CD14-positive monocyte (primary cell): ENCODE results near the gene FRY. TPM values are rescaled to one million over a fixed set of nuclear protein-coding genes. Genes with fewer than 3 reads are reported as not detected.

ENCODE experiments used
- DNase-seq, 3 donors: peaks; one replicate each; pipeline ENCODE4 v3.0.0-alpha.2; 2011 to 2022
- H2AFZ ChIP-seq: 2 replicates; pipeline ENCODE4 v1.6.0; 2012; ENCODE audit warnings: mild to moderate bottlenecking, low read depth, low read length, inconsistent platforms; ENCODE audit not compliant: insufficient read depth, poor library complexity, severe bottlenecking
- H3K27ac ChIP-seq, 2 donors: 1 replicate in 1 of 2; 2 replicates in 1 of 2; pipeline ENCODE4 v1.5.1; 2012 to 2013; ENCODE audit warnings: low read length in 2 of 2, control low read depth in 1 of 2, inconsistent platforms in 1 of 2, low read depth in 1 of 2, mild to moderate bottlenecking in 1 of 2
- H3K27me3 ChIP-seq, 2 donors: one replicate each; pipeline versions ENCODE4 v1.6.0 to v1.6.1; 2011 to 2013; ENCODE audit warnings: low read length in 2 of 2; ENCODE audit not compliant: control insufficient read depth in 2 of 2, insufficient read depth in 2 of 2
- H3K36me3 ChIP-seq, 2 donors: replicated peaks in 1 of 2; 1 replicate in 1 of 2; 2 replicates in 1 of 2; pipeline versions ENCODE4 v1.5.1 to v1.6.1; 2012 to 2013; ENCODE audit warnings: low read length in 2 of 2, control low read depth in 1 of 2, inconsistent platforms in 1 of 2, mild to moderate bottlenecking in 1 of 2; ENCODE audit not compliant: insufficient read depth in 2 of 2, control insufficient read depth in 1 of 2
- H3K4me1 ChIP-seq, 2 donors: 1 replicate in 1 of 2; 2 replicates in 1 of 2; pipeline versions ENCODE4 v1.5.1 to v1.6.1; 2012 to 2013; ENCODE audit warnings: low read length in 2 of 2, control low read depth in 1 of 2, inconsistent platforms in 1 of 2, mild to moderate bottlenecking in 1 of 2, moderate library complexity in 1 of 2; ENCODE audit not compliant: insufficient read depth in 2 of 2, control insufficient read depth in 1 of 2
- H3K4me2 ChIP-seq: replicated peaks from 2 replicates; pipeline ENCODE3; 2012; ENCODE audit warnings: low read length, moderate library complexity, mild to moderate bottlenecking; ENCODE audit not compliant: poor library complexity, severe bottlenecking; ENCODE audit errors: extremely low read depth
- H3K4me3 ChIP-seq, 3 experiments: fragments of 200-600 bp in 1 of 3; sonication (generic) in 1 of 3; replicated peaks in 1 of 3; 1 replicate in 2 of 3; 2 replicates in 1 of 3; pipeline ENCODE4 v1.5.1; 2011 to 2013; ENCODE audit warnings: low read length in 3 of 3, mild to moderate bottlenecking in 3 of 3, control low read depth in 2 of 3, low read depth in 2 of 3, inconsistent platforms in 1 of 3, moderate library complexity in 1 of 3
- H3K79me2 ChIP-seq: 2 replicates; pipeline ENCODE4 v1.6.0; 2012; ENCODE audit warnings: mild to moderate bottlenecking, control low read depth, inconsistent platforms, low read length, moderate library complexity; ENCODE audit not compliant: insufficient read depth
- H3K9ac ChIP-seq: 2 replicates; pipeline ENCODE4 v1.6.0; 2017; ENCODE audit warnings: low read length, mild to moderate bottlenecking; ENCODE audit not compliant: insufficient read depth, poor library complexity, severe bottlenecking
- H3K9me3 ChIP-seq, 2 donors: replicated peaks in 1 of 2; 1 replicate in 1 of 2; 2 replicates in 1 of 2; pipeline versions ENCODE4 v1.5.1 to v1.6.1; 2012 to 2013; ENCODE audit warnings: low read length in 2 of 2, control low read depth in 1 of 2; ENCODE audit not compliant: control insufficient read depth in 1 of 2, insufficient read depth in 1 of 2
- H4K20me1 ChIP-seq: 2 replicates; pipeline ENCODE4 v1.6.0; 2012; ENCODE audit warnings: mild to moderate bottlenecking, low read length, control low read depth, moderate library complexity; ENCODE audit not compliant: insufficient read depth
- H3K27ac Mint-ChIP-seq, 7 donors: one replicate each; pipeline ENCODE4 v1.8.0; 2020; ENCODE audit warnings: mild to moderate bottlenecking in 7 of 7, mixed read lengths in 7 of 7, moderate library complexity in 6 of 7, inconsistent platforms in 2 of 7
- H3K27me3 Mint-ChIP-seq, 3 donors: one replicate each; pipeline ENCODE4 v1.8.0; 2021 to 2022; ENCODE audit warnings: low read depth in 3 of 3, mild to moderate bottlenecking in 3 of 3, mixed read lengths in 3 of 3, moderate library complexity in 3 of 3, inconsistent platforms in 1 of 3
- H3K36me3 Mint-ChIP-seq, 2 donors: one replicate each; pipeline ENCODE4 v1.8.0; 2020; ENCODE audit warnings: mixed read lengths in 2 of 2, inconsistent platforms in 1 of 2, mild to moderate bottlenecking in 1 of 2
- H3K4me1 Mint-ChIP-seq: one replicate; pipeline ENCODE4 v1.8.0; 2020; ENCODE audit warnings: mild to moderate bottlenecking, mixed read lengths
- H3K4me3 Mint-ChIP-seq, 2 donors: one replicate each; pipeline ENCODE4 v1.8.0; 2020; ENCODE audit warnings: mild to moderate bottlenecking in 2 of 2, mixed read lengths in 2 of 2, moderate library complexity in 1 of 2
- H3K9me3 Mint-ChIP-seq, 7 donors: one replicate each; pipeline ENCODE4 v1.8.0; 2020 to 2022; ENCODE audit warnings: mixed read lengths in 7 of 7, mild to moderate bottlenecking in 6 of 7, moderate library complexity in 6 of 7, inconsistent platforms in 2 of 7
- WGBS: methylation state at CpG from one replicate; pipeline ENCODE4 v1.1.5; 2013; ENCODE audit warnings: missing lambda C conversion rate; ENCODE audit not compliant: insufficient coverage; 5-methylcytosine and 5-hydroxymethylcytosine counted together
- intact Hi-C, 2 donors: fragments of 100-400 bp; cut with micrococcal nuclease; formaldehyde crosslinking; loops; one replicate each; pipeline versions ENCODE4 v1.15.0 to v1.15.1; 2023
- polyA plus RNA-seq, 3 donors: library from polyadenylated mRNA; depleted of rRNA in 1 of 3; unstranded in 2 of 3; stranded (reverse) in 1 of 3; fragments of 300-500 nt in 2 of 3; fragments of >200 nt in 1 of 3; fragmentation: Illumina TruSeq in 2 of 3; gene quantifications; 1 replicate in 2 of 3; 2 replicates in 1 of 3; pipeline ENCODE4 v1.2.3, GENCODE V29; 2012 to 2021
- TF ChIP-seq, protein P1 (sequence below): fragments of 200-600 bp; IDR thresholded peaks from one replicate; pipeline ENCODE4 v1.8.0; 2022; ENCODE audit warnings: antibody characterized with exemption, mild to moderate bottlenecking

The FRY gene
- polyA plus RNA-seq, 3 donors: 3.9 to 31.8 (median 5.0) TPM

DNA sequence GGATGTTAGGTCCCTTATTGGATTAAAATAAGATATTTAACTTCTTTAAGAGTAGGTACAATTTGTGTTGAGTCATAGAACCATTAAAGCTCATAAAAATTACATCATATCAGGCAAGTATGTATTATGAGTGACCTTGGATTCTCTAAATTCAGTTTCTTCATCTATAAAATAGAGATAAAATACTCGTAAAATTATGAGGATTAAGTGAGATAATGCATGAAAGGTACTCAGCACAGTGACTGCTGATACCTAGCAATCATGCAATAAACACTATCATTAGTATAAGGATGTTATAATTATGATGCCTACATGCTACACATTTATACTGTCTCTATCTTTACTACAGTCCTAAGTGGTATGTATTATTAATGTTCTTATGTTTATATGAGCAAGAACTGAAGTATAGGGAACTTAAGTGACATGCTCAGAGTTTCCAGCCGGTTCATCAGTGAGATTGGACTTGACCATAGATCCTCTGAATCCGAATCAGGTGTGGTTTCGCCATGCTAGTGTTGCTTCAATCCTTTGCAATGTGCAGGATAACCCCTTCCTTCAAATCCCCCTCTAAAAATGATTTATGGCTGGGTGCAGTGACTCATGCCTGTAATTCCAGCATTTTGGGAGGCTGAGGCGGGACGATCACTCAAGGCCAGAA is 22.9 kb upstream of the FRY start:
- WGBS: 100% methylated on average over 2 of the region's 6 CpGs

GRCh38 chr13:32009362-32009761 is 22.2 kb upstream of the FRY start:
- no peak for DNase-seq
- Mint-ChIP-seq H3K27ac (no peak overlapping the region), H3K36me3 (peaks cover 14 to 18% of the 10 kb centered on the region in 2 donors), H3K9me3 (no peaks in the 10 kb centered on the region), H3K4me3 (no peak overlapping the region), H3K4me1 (peaks cover 7% of the 10 kb centered on the region), H3K27me3 (peaks cover 0 to 1% (median 0%) of the 10 kb centered on the region in 3 donors)
- H3K4me2 ChIP-seq: no peak overlapping the region
- H3K4me1 ChIP-seq: no peaks in the 10 kb centered on the region
- intact Hi-C loops: no loop called here
- H3K9ac ChIP-seq: no peak overlapping the region
- H3K27ac ChIP-seq: no peak overlapping the region
- H3K79me2 ChIP-seq: no peaks in the 10 kb centered on the region
- WGBS: 83% methylated on average over 1 of the region's 5 CpGs
- no peak overlapping the region for H2AFZ ChIP-seq
- no peak overlapping the region for H3K4me3 ChIP-seq
- no peaks in the 10 kb centered on the region for H3K36me3 ChIP-seq
- TF ChIP-seq, protein P1, sequence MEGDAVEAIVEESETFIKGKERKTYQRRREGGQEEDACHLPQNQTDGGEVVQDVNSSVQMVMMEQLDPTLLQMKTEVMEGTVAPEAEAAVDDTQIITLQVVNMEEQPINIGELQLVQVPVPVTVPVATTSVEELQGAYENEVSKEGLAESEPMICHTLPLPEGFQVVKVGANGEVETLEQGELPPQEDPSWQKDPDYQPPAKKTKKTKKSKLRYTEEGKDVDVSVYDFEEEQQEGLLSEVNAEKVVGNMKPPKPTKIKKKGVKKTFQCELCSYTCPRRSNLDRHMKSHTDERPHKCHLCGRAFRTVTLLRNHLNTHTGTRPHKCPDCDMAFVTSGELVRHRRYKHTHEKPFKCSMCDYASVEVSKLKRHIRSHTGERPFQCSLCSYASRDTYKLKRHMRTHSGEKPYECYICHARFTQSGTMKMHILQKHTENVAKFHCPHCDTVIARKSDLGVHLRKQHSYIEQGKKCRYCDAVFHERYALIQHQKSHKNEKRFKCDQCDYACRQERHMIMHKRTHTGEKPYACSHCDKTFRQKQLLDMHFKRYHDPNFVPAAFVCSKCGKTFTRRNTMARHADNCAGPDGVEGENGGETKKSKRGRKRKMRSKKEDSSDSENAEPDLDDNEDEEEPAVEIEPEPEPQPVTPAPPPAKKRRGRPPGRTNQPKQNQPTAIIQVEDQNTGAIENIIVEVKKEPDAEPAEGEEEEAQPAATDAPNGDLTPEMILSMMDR: no peak
- no peaks in the 10 kb centered on the region for H4K20me1 ChIP-seq
- H3K27me3 ChIP-seq: no peaks in the 10 kb centered on the region
- H3K9me3 ChIP-seq: no peaks in the 10 kb centered on the region

More for the DNA sequence above, 22.9 kb upstream of the FRY start:
- Histone ChIP-seq H4K20me1 (no peaks in the 10 kb centered on the region), H3K79me2 (no peaks in the 10 kb centered on the region), H3K4me1 (no peaks in the 10 kb centered on the region), H3K27ac (no peak overlapping the region), H3K27me3 (no peaks in the 10 kb centered on the region), H3K9ac (no peak overlapping the region), H3K4me3 (no peak overlapping the region), H3K4me2 (no peak overlapping the region), H3K9me3 (no peaks in the 10 kb centered on the region), H3K36me3 (no peaks in the 10 kb centered on the region), H2AFZ (no peak overlapping the region)
- Mint-ChIP-seq H3K27me3 (peaks cover 0 to 1% (median 0%) of the 10 kb centered on the region in 3 donors), H3K9me3 (no peaks in the 10 kb centered on the region), H3K36me3 (peaks cover 13 to 20% of the 10 kb centered on the region in 2 donors), H3K27ac (no peak overlapping the region), H3K4me3 (no peak overlapping the region), H3K4me1 (peaks cover 7% of the 10 kb centered on the region)
- TF ChIP-seq, protein P1: no peak
- intact Hi-C loops: no loop called here
- DNase-seq: no peak
